ENCODE data around the gene TUBA4A.

TUBA4A gene

DNA sequence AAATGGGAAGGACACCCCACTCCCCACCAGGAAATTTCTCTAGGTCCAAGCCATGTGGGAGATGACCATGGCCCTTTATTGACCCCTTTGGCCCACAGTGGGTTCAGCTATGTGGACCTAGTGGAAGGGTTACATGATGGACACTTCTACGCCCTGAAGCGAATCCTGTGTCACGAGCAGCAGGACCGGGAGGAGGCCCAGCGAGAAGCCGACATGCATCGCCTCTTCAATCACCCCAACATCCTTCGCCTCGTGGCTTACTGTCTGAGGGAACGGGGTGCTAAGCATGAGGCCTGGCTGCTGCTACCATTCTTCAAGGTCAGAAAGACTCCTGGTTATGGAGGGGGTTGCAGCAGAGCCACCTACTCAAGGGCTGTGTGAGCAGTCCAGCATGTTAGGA lies 7.2 kb downstream of the TUBA4A start:
- Histone ChIP-seq H3K36me3 (ENCODE audit: control insufficient read depth, insufficient read depth, low read length, severe bottlenecking) (peaks cover 13% of the 10 kb centered on the region), H3K4me1 (ENCODE audit: control insufficient read depth, insufficient read depth, low read length) (peaks cover 51% of the 10 kb centered on the region), H3K4me3 (ENCODE audit: low read length) (peak overlapping the region; percentile 93), H3K9me3 (ENCODE audit: control insufficient read depth, low read length) (no peaks in the 10 kb centered on the region), H3K27me3 (replicated peaks; ENCODE audit: control insufficient read depth, insufficient read depth, low read length) (no peaks in the 10 kb centered on the region), H3K9ac (ENCODE audit: low read length) (peak overlapping the region; percentile 96)
- no peak for DNase-seq (ENCODE audit: low read depth)

DNA sequence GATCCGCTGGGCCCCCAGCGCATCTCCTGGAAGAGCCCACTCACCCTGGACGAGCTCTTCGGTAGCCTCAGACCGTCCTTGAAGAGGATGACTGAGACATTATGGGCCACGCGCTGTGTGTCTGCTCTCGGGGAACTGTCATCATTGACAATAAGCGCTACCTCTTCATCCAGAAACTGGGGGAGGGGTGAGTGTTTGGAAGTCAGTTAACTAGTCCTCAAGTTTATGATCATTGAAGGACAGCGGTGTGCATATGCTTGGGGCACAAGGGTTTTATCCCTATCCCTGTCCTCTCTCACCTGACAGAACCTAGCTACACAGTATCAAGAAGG lies 7.9 kb downstream of the TUBA4A start:
- Histone ChIP-seq H3K4me3 (ENCODE audit: low read length) (peak overlapping the region; percentile 93), H3K9ac (ENCODE audit: low read length) (peak overlapping the region; percentile 96), H3K4me1 (ENCODE audit: control insufficient read depth, insufficient read depth, low read length) (peaks cover 50% of the 10 kb centered on the region), H3K9me3 (ENCODE audit: control insufficient read depth, low read length) (no peaks in the 10 kb centered on the region), H3K36me3 (ENCODE audit: control insufficient read depth, insufficient read depth, low read length, severe bottlenecking) (peaks cover 13% of the 10 kb centered on the region), H3K27me3 (replicated peaks; ENCODE audit: control insufficient read depth, insufficient read depth, low read length) (no peaks in the 10 kb centered on the region)
- no peak for DNase-seq (ENCODE audit: low read depth)

DNA sequence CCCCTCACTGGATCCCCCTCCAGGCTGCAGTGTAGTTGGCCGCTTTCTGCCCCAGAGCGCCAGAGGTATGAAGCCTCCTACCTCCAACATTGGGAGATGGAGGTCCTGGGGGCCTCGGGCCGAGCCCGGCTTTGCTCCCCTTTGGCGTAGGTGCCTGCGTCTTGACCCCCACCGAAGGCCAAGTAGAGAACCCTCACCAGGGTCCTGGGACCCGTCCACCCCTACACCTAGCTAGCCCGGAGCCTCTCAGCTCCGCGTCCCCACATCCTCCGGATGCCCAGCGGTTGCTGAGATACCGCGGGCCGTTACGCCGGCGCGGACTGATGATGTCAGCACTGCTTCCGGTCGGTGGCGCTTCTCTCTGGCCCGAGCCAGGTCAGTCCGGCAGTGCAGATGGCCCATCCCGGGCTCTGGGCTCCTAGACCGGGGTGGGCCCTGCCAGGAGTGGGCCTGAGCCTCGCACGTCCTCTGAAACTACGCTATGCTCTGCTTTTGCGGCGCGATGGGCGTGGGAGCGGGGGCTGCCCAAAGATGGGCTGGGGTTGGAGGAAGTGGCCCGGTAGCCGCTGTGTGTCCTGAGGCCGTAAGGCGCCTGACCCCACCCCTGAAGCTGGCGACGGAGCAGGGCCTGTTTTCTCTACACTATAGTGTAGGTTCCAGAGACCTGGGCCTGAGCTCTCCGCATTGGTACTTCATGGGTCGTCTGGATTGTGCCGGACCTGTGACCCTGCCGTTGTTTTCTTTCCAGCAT lies 8.4 kb downstream of the TUBA4A start, which contains the start of the genes GLB1L and STK16:
Gene GLB1L, minus strand, starts transcription at position 297 of the 751 bp plus-strand sequence. CDS start 1,871 bp downstream, outside the sequence.
Gene STK16, plus strand, starts transcription at position 332 of the 751 bp plus-strand sequence. CDS start 521 bp downstream, outside the sequence.
- Histone ChIP-seq H3K27me3 (replicated peaks; ENCODE audit: control insufficient read depth, insufficient read depth, low read length) (no peaks in the 10 kb centered on the region), H3K4me1 (ENCODE audit: control insufficient read depth, insufficient read depth, low read length) (peaks cover 45% of the 10 kb centered on the region), H3K9ac (ENCODE audit: low read length) (peak within 1 kb of the TSS; percentile 96), H3K9me3 (ENCODE audit: control insufficient read depth, low read length) (no peaks in the 10 kb centered on the region), H3K36me3 (ENCODE audit: control insufficient read depth, insufficient read depth, low read length, severe bottlenecking) (peaks cover 11% of the 10 kb centered on the region), H3K4me3 (ENCODE audit: low read length) (peak within 1 kb of the TSS; percentile 93)
- DNase-seq (ENCODE audit: low read depth), result peak; percentile 97

DNA sequence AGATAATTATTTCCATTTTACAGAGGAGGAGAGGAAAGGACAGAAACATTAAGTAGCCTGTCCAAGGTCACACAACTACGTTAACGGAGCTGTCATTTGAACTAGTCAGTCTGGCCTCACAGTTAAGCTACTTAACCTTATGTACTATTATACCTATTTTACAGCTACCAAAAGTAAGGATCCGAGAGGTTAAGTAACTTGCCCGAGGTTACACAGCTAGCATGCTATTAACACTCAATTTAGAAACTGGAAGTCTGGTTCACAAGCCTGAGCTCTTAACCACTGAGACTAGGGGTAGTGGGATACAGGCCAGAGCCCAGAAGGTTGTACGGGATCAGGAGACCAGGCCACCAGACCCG lies 8.9 kb downstream of the TUBA4A start:
- Histone ChIP-seq H3K9ac (ENCODE audit: low read length) (peak overlapping the region; percentile 96), H3K9me3 (ENCODE audit: control insufficient read depth, low read length) (no peaks in the 10 kb centered on the region), H3K27me3 (replicated peaks; ENCODE audit: control insufficient read depth, insufficient read depth, low read length) (no peaks in the 10 kb centered on the region), H3K4me3 (ENCODE audit: low read length) (peak overlapping the region; percentile 93), H3K36me3 (ENCODE audit: control insufficient read depth, insufficient read depth, low read length, severe bottlenecking) (peaks cover 14% of the 10 kb centered on the region), H3K4me1 (ENCODE audit: control insufficient read depth, insufficient read depth, low read length) (peaks cover 40% of the 10 kb centered on the region)
- DNase-seq (ENCODE audit: low read depth), result no peak

DNA sequence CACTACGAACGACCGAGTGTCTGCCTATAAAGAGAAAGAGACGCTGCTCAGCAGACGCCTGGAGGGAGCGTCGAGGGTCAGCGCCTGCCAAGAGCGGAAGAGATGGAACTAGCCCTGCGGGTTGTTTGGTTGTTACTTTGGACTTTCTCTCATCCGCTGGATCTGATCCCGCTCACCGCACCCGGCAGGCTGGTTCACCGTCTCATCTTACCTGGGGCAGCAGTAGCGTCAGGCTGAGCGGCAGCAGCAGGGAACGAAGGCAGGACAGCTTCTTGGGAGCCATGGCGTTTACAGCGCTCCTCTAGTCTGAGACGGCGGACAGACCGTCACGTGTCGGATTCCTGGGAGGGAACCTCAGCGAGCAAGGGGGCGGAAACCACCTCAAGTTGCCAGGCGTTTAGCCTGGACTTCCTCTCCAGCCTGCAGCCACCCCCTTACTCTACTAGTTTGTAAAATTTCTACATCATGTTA lies 10.4 kb downstream of the TUBA4A start:
- no peak for DNase-seq (ENCODE audit: low read depth)
- peak overlapping the region; percentile 72 for H3K9ac ChIP-seq (ENCODE audit: low read length)
- no peaks in the 10 kb centered on the region for H3K9me3 ChIP-seq (ENCODE audit: control insufficient read depth, low read length)
- H3K27me3 ChIP-seq (replicated peaks; ENCODE audit: control insufficient read depth, insufficient read depth, low read length), result no peaks in the 10 kb centered on the region
- peaks cover 28% of the 10 kb centered on the region for H3K4me1 ChIP-seq (ENCODE audit: control insufficient read depth, insufficient read depth, low read length)
- H3K36me3 ChIP-seq (ENCODE audit: control insufficient read depth, insufficient read depth, low read length, severe bottlenecking), result peaks cover 21% of the 10 kb centered on the region
- peak overlapping the region; percentile 67 for H3K4me3 ChIP-seq (ENCODE audit: low read length)

DNA sequence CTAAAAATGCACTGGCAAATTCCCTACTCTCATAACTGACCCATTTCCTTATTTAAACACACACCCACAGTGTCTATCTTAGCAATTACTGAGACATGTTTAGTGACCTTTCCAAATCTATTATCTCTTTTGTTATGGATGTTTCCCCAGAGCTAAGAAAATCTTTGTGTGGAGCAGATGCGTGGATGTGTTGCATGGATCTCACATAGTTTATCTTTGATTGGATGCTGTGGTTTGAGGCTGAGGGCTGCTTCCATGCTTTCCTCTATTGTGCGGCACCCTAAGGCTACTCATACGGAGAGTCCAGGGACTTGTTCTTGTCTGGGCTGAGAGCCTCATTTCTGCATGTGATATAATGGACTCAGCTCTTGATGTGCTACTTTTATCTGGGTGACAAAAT lies 19.4 kb downstream of the TUBA4A start:
- Histone ChIP-seq H3K36me3 (ENCODE audit: control insufficient read depth, insufficient read depth, low read length, severe bottlenecking) (peaks cover 73% of the 10 kb centered on the region), H3K4me3 (ENCODE audit: low read length) (no peak overlapping the region), H3K9me3 (ENCODE audit: control insufficient read depth, low read length) (no peaks in the 10 kb centered on the region)

DNA sequence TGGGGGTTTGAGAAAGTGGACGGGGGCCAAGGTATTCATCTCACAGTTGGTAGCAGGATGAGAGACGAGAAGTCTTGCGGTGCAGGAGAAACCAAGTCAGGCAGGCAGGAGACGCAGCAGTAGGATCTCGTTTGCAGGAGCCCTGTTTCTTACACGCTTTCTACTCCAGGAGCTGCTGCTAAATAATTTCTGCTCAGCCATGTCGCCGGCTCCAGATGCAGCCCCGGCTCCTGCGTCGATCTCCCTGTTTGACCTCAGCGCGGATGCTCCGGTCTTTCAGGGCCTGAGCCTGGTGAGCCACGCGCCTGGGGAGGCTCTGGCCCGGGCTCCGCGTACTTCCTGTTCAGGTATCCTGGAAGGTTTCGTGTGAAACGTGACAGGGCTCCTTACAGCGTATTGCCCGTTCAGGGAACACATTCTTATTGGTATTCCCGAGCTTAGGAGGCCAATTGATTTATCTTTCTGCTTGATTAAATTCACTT lies 23.6 kb downstream of the TUBA4A start:
- Histone ChIP-seq H3K9ac (ENCODE audit: low read length) (peak overlapping the region; percentile 93), H3K4me3 (ENCODE audit: low read length) (peak overlapping the region; percentile 96), H3K9me3 (ENCODE audit: control insufficient read depth, low read length) (no peaks in the 10 kb centered on the region), H3K27me3 (replicated peaks; ENCODE audit: control insufficient read depth, insufficient read depth, low read length) (no peaks in the 10 kb centered on the region), H3K36me3 (ENCODE audit: control insufficient read depth, insufficient read depth, low read length, severe bottlenecking) (peaks cover 53% of the 10 kb centered on the region), H3K4me1 (ENCODE audit: control insufficient read depth, insufficient read depth, low read length) (peaks cover 21% of the 10 kb centered on the region)
- peak; percentile 73 for DNase-seq (ENCODE audit: low read depth)

More for the DNA sequence above, 19.4 kb downstream of the TUBA4A start:
- H3K9ac ChIP-seq (ENCODE audit: low read length), result no peak overlapping the region
- no peak for DNase-seq (ENCODE audit: low read depth)
- no peaks in the 10 kb centered on the region for H3K27me3 ChIP-seq (replicated peaks; ENCODE audit: control insufficient read depth, insufficient read depth, low read length)
- peaks cover 10% of the 10 kb centered on the region for H3K4me1 ChIP-seq (ENCODE audit: control insufficient read depth, insufficient read depth, low read length)

DNA sequence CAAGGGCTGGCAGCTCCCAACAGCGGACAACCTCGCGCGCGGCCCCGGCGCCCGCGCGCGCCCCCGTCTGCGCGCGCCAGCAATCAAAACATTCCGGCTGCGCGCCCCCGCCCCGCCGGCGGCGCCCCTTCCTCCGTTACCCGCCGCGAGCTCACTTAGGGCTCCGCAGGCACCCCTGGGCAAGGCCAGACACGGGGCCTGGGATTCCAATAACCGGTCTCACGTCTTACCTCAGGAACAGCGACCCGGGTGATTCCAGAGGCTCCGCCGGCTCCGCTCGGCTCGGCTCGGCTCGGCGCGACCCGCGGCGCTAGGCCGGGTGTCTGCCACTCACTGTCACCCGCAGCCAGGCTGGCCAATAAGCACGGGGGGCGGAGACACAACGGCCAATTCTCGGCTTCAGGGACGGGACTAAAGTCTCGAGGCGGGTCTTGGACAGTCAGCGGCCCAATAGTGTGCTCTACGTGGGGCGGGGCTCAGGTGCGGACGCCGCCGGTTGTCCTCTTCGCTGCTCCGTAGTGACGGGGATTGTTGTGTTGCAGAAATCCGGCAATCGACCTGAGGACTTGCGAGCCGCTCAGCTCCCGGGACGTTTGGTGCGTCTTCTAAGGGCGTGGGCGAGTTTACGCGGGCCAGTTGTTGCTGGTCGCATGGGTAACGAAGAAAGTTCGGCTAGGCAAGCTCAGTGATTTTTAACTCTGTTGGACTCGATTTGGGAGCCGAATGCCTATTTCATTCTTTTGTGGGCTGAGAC lies 24.2 kb downstream of the TUBA4A start, which contains the start of the genes ANKZF1 and ATG9A:
Gene ANKZF1, plus strand, starts transcription at position 502 of the 754 bp plus-strand sequence. CDS start 452 bp downstream, outside the sequence.
Gene ATG9A, minus strand, starts transcription at position 332 of the 754 bp plus-strand sequence. CDS start 1,612 bp downstream, outside the sequence.
- Histone ChIP-seq H3K36me3 (ENCODE audit: control insufficient read depth, insufficient read depth, low read length, severe bottlenecking) (peaks cover 53% of the 10 kb centered on the region), H3K4me1 (ENCODE audit: control insufficient read depth, insufficient read depth, low read length) (peaks cover 21% of the 10 kb centered on the region), H3K9me3 (ENCODE audit: control insufficient read depth, low read length) (no peaks in the 10 kb centered on the region), H3K4me3 (ENCODE audit: low read length) (peak within 1 kb of the TSS; percentile 96), H3K9ac (ENCODE audit: low read length) (peak within 1 kb of the TSS; percentile 93), H3K27me3 (replicated peaks; ENCODE audit: control insufficient read depth, insufficient read depth, low read length) (no peaks in the 10 kb centered on the region)
- peak; percentile 100 for DNase-seq (ENCODE audit: low read depth)

DNA sequence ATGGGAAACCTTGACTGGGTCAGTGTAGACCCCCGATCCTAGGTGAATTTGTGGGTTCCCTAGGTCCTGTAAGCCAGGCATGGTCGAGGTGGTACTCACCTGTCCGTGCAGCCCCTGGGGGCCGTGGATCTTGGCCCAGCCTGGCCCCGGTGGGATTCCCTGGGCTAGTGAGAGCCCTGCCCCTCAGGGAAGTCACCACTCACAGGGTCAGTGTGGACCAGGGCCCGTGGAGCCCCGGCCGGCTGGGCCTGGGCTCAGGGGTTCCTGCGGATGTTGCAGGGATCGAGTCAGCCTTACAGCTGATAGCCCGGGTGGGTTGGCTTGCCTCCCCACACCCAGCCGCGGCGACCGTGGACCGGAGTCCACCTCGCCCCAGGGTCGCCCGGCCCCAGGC lies 24.8 kb downstream of the TUBA4A start:
- Histone ChIP-seq H3K9me3 (ENCODE audit: control insufficient read depth, low read length) (no peaks in the 10 kb centered on the region), H3K9ac (ENCODE audit: low read length) (peak overlapping the region; percentile 93), H3K4me1 (ENCODE audit: control insufficient read depth, insufficient read depth, low read length) (peaks cover 21% of the 10 kb centered on the region), H3K4me3 (ENCODE audit: low read length) (peak overlapping the region; percentile 96), H3K36me3 (ENCODE audit: control insufficient read depth, insufficient read depth, low read length, severe bottlenecking) (peaks cover 53% of the 10 kb centered on the region), H3K27me3 (replicated peaks; ENCODE audit: control insufficient read depth, insufficient read depth, low read length) (no peaks in the 10 kb centered on the region)
- DNase-seq (ENCODE audit: low read depth), result no peak

DNA sequence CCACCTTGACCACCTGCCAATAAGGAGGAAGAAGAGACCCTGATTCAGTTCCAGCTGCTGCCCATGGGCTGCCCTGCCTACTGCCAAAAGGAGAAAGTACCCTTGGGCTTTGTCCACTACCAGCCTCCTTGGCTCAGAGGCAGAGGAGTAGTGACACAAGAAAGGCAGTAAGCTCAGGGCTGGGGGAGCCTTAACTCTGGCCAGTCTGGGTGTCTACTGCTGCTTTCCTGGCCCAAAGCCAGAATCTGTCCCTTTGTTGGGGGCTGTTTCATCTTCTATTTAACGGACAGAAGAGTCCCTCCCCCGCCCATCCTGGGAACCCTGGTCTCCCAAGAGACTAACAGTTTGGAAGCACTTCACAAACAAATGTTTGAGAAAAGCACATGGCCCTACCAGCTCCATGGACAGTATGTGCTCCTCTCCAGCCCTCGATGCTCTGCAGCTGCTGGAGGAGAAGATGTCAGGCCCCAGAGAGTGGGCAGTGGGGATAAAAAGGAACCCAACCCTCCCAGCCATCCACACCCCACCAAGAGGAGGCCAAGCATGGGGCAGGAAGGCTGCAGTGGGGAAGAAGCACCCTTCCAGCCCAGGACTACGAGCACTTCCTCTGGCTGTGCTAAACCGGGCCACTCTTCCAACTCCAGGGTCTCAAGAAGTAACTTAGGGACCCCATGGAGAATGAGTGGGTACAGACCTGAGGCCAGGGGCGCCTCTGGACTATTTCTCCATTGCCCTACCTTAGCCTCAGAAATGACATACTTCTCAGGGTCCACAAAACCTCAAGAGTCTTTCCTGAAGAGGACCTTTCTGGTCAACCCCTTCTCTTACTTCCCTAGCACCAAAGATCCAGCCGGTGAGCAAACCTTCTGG lies 25.4 kb downstream of the TUBA4A start:
- no peaks in the 10 kb centered on the region for H3K27me3 ChIP-seq (replicated peaks; ENCODE audit: control insufficient read depth, insufficient read depth, low read length)
- peak; percentile 19 for DNase-seq (ENCODE audit: low read depth)
- H3K9ac ChIP-seq (ENCODE audit: low read length), result peak overlapping the region; percentile 93
- peaks cover 21% of the 10 kb centered on the region for H3K4me1 ChIP-seq (ENCODE audit: control insufficient read depth, insufficient read depth, low read length)
- no peaks in the 10 kb centered on the region for H3K9me3 ChIP-seq (ENCODE audit: control insufficient read depth, low read length)
- peak overlapping the region; percentile 96 for H3K4me3 ChIP-seq (ENCODE audit: low read length)
- peaks cover 53% of the 10 kb centered on the region for H3K36me3 ChIP-seq (ENCODE audit: control insufficient read depth, insufficient read depth, low read length, severe bottlenecking)

Data from adipocyte (in vitro differentiated cells).